Vagina (tissue), 2 donors: ENCODE measurements around the gene FAM222A.

ENCODE experiments used
- POLR2A ChIP-seq, 2 donors: fragments of 450-650 bp; IDR thresholded peaks; one replicate each; pipeline ENCODE4 v1.6.1; 2017; ENCODE audit warnings: antibody characterized with exemption in 2 of 2, mild to moderate bottlenecking in 2 of 2, moderate library complexity in 2 of 2
- POLR2AphosphoS5 ChIP-seq, 2 donors: sonication (generic); formaldehyde crosslinking; IDR thresholded peaks; one replicate each; pipeline ENCODE4 v1.9.0; 2017; ENCODE audit warnings: antibody characterized with exemption in 2 of 2, mild to moderate bottlenecking in 2 of 2, low read depth in 1 of 2; ENCODE audit not compliant: insufficient read depth in 1 of 2
- TF ChIP-seq, protein P1 (sequence below), 3 experiments: fragments of 450-650 bp in 2 of 3; fragments of 200-600 bp in 1 of 3; sonication (generic) in 1 of 3; IDR thresholded peaks; one replicate each; pipeline ENCODE4 v1.5.1; 2017 to 2019; ENCODE audit warnings: antibody characterized with exemption in 3 of 3, mild to moderate bottlenecking in 2 of 3, moderate library complexity in 2 of 3

DNA sequence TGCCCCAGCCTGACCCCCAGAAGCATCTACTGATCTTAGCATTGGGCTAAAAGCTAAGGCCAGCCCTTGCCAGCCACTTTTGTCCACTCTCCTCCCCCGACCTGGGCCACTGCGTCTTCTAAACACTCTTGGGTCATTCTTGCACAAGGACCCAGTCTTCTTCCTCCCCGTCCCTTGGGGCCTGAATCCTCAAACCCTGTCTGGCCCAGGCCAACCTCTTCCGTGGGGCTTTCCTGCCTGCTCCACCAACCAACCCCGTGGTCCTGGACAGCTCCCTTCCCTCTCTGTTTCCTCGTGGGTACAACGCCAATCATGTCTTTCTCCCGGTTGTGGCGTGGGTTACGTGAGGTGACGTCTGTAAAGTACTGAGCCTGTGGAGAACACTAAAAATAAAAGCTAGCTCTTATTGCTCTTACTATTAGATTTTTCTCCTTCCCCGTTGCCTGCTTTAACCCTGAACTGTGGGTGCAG lies 21.5 kb downstream of the FAM222A start:
- TF ChIP-seq, protein P1, sequence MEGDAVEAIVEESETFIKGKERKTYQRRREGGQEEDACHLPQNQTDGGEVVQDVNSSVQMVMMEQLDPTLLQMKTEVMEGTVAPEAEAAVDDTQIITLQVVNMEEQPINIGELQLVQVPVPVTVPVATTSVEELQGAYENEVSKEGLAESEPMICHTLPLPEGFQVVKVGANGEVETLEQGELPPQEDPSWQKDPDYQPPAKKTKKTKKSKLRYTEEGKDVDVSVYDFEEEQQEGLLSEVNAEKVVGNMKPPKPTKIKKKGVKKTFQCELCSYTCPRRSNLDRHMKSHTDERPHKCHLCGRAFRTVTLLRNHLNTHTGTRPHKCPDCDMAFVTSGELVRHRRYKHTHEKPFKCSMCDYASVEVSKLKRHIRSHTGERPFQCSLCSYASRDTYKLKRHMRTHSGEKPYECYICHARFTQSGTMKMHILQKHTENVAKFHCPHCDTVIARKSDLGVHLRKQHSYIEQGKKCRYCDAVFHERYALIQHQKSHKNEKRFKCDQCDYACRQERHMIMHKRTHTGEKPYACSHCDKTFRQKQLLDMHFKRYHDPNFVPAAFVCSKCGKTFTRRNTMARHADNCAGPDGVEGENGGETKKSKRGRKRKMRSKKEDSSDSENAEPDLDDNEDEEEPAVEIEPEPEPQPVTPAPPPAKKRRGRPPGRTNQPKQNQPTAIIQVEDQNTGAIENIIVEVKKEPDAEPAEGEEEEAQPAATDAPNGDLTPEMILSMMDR (IDR thresholded peaks at IDR 0.05), result no peak
- TF ChIP-seq POLR2A (IDR thresholded peaks at IDR 0.05), result no peak
- TF ChIP-seq POLR2AphosphoS5 (IDR thresholded peaks at IDR 0.05; ENCODE audit: insufficient read depth in 1 of 2, low read depth in 1 of 2), result no peak
